Astrocyte of the cerebellum (primary cell): ENCODE results near the gene APOBEC2.

Source experiments
- DNase-seq: peaks from one replicate; pipeline ENCODE4 v3.0.0-alpha.2; 2011; ENCODE audit warnings: low read depth
- H3K4me3 ChIP-seq: 2 replicates; pipeline ENCODE4 v1.5.1; 2011; ENCODE audit warnings: mild to moderate bottlenecking, low read depth, low read length, moderate library complexity
- CTCF ChIP-seq: IDR thresholded peaks from 2 replicates; pipeline ENCODE4 v1.5.1; 2012; ENCODE audit warnings: low read length, low read depth, moderate library complexity, mild to moderate bottlenecking; ENCODE audit errors: missing control alignments
- in situ Hi-C: cut with HindIII; loops from 2 replicates; pipeline ENCODE4 v1.10.0; 2017; ENCODE audit warnings: low sequenced_read_pairs

APOBEC2 gene

GRCh38 chr6:41047745-41048732, 5.0 kb upstream of the APOBEC2 start:
- no peak overlapping the region for H3K4me3 ChIP-seq
- in situ Hi-C loops: no loop called here
- DNase-seq: no peak
- no peak for TF ChIP-seq CTCF

GRCh38 chr6:41049521-41049920, 3.5 kb upstream of the APOBEC2 start:
- in situ Hi-C loops: no loop called here
- no peak for TF ChIP-seq CTCF
- no peak for DNase-seq
- no peak overlapping the region for H3K4me3 ChIP-seq

- no peak overlapping the region for H3K4me3 ChIP-seq
- DNase-seq: no peak
- in situ Hi-C loops: loop anchor here (25.0 kb wide), 1 partner anchor 1688 kb away; no protein-coding TSS in a partner anchor
- TF ChIP-seq CTCF: no peak
Measured at GRCh38 chr6:41049955-41050354, 3.0 kb upstream of the APOBEC2 start.

GRCh38 chr6:41050536-41050935, 2.5 kb upstream of the APOBEC2 start:
- no peak for TF ChIP-seq CTCF
- no peak for DNase-seq
- in situ Hi-C loops: loop anchor here (25.0 kb wide), 1 partner anchor 1688 kb away; no protein-coding TSS in a partner anchor

GRCh38 chr6:41051873-41052272, 1.1 kb upstream of the APOBEC2 start:
- no peak for TF ChIP-seq CTCF
- DNase-seq: no peak
- in situ Hi-C loops: loop anchor here (25.0 kb wide), 1 partner anchor 1690 kb away; no protein-coding TSS in a partner anchor
- H3K4me3 ChIP-seq: no peak overlapping the region

More at GRCh38 chr6:41050536-41050935, 2.5 kb upstream of the APOBEC2 start:
- H3K4me3 ChIP-seq: no peak overlapping the region

GRCh38 chr6:41054511-41054910, 1.5 kb downstream of the APOBEC2 start:
- in situ Hi-C loops: loop anchor here (25.0 kb wide), 1 partner anchor 1692 kb away; no protein-coding TSS in a partner anchor
- no peak for DNase-seq
- H3K4me3 ChIP-seq: no peak overlapping the region
- TF ChIP-seq CTCF: no peak
